ENCODE data around the gene DMD.

Gene DMD

GRCh38 chrX:31329298-31329697, 1882.1 kb downstream of the DMD start:
- TF ChIP-seq, protein P1, sequence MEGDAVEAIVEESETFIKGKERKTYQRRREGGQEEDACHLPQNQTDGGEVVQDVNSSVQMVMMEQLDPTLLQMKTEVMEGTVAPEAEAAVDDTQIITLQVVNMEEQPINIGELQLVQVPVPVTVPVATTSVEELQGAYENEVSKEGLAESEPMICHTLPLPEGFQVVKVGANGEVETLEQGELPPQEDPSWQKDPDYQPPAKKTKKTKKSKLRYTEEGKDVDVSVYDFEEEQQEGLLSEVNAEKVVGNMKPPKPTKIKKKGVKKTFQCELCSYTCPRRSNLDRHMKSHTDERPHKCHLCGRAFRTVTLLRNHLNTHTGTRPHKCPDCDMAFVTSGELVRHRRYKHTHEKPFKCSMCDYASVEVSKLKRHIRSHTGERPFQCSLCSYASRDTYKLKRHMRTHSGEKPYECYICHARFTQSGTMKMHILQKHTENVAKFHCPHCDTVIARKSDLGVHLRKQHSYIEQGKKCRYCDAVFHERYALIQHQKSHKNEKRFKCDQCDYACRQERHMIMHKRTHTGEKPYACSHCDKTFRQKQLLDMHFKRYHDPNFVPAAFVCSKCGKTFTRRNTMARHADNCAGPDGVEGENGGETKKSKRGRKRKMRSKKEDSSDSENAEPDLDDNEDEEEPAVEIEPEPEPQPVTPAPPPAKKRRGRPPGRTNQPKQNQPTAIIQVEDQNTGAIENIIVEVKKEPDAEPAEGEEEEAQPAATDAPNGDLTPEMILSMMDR (conservative IDR thresholded peaks at IDR 0.05) = no peak
- no peak overlapping the region for H3K27ac ChIP-seq

DNA sequence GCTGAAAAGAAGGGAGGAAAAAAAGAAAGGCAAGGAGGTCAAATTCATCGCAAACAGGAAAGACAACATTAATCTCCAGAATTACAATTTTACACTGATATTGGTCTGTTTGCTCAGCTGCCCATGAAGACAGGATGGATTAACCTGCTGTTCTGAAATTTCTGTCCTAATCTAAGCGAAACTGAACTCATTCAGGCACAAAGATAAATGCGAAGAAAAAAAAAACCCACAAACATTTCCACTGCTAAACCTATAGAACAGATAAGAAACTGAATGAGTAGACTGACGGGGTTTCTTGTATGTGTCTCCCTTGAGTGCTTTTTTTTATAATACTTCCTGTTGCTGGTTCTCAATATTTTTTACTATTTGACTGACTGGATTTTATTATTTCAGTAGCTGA, 1887.7 kb downstream of the DMD start:
- TF ChIP-seq, protein P1 (conservative IDR thresholded peaks at IDR 0.05) = no peak
- no peak overlapping the region for H3K27ac ChIP-seq

- H3K27ac ChIP-seq = no peak overlapping the region
- TF ChIP-seq, protein P1 (conservative IDR thresholded peaks at IDR 0.05) = no peak
These were observed 1890.6 kb downstream of the DMD start for GRCh38 chrX:31320740-31321139.

GRCh38 chrX:31319586-31319985, 1891.8 kb downstream of the DMD start:
- TF ChIP-seq, protein P1 (conservative IDR thresholded peaks at IDR 0.05) = no peak
- H3K27ac ChIP-seq = no peak overlapping the region

DNA sequence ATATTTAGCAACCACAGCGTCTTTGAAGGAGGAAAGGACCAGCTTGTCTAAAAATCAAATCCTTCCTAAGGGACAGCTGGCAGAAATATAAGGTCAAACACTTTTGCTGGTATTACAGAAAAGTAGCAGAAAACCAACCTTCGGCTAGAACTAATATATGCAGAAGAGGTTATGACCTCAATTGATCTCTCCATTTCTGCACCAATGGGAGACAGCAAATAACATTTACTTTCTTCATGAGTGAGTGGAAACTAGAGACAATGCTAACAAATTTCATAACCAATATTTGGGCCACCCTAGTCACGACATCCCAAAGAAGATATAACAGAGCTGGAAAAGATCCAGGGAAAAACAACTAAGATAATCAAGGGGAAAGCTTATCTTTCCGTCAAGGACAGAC, 1892.5 kb downstream of the DMD start:
- TF ChIP-seq, protein P1 (conservative IDR thresholded peaks at IDR 0.05) = no peak
- no peak overlapping the region for H3K27ac ChIP-seq

DNA sequence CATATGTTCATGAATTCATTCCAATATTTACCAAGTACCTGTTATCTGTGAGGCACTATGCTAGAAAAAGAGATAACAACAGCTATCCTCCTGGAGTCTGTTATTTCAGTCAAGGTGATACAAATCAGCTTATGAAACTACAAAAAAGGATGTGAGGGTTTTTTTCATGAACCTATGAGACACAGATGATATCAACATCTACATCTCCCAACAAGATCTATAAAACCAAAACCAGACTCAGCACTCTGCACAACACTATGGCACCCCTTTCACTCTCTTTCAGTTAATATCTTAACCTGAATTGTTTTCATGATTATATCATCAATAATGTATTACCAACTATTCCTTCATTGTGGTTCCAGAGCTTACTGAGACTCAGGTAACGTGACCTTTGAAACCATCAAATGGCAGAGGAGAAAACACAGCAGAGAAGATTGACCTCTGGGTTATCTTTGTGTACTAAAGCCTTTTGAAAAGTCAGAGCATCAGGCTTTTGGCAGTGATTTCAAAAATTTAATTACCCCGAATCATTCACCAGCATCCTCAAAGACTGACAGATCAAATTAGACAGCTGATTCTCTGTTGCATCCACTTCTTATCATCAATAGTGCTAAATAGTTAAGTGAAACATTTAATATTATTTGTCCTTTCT, 1894.9 kb downstream of the DMD start:
- H3K27ac ChIP-seq = peak overlapping the region; percentile 42; the same call in 1 of the 2 replicates
- TF ChIP-seq, protein P1 (conservative IDR thresholded peaks at IDR 0.05) = no peak

DNA sequence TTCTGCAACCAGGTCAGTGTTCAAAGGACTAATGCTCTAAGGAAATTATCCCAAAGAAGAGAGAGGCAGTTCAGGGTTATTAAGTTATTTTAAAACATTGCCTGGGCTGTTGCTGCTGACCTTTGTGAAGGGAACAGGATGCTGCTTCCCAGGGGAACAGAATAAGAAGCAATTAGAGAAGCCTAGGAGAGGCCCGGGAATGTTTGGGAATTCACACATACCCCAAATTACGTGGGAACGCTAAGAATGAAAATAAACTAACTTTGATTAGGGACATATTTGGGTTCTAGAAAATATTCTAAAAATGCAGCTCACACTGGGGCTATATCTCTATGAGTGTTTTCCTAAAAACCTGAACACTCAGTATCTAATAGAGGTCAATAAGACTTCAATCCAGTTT, 1896.4 kb downstream of the DMD start:
- TF ChIP-seq, protein P1 (conservative IDR thresholded peaks at IDR 0.05) = no peak

More for the DNA sequence above, 1896.4 kb downstream of the DMD start:
- H3K27ac ChIP-seq = no peak overlapping the region

Measured in VCaP (cell line).